HG02759 (cell line): ENCODE data around the gene LRRC40.

Source experiments
- ATAC-seq: cut with Tn5 transposase; IDR thresholded peaks from one replicate; pipeline ENCODE4 v1.9.1; 2021; ENCODE audit warnings: mild to moderate bottlenecking, moderate library complexity; ENCODE audit not compliant: unreplicated experiment

The LRRC40 gene

DNA sequence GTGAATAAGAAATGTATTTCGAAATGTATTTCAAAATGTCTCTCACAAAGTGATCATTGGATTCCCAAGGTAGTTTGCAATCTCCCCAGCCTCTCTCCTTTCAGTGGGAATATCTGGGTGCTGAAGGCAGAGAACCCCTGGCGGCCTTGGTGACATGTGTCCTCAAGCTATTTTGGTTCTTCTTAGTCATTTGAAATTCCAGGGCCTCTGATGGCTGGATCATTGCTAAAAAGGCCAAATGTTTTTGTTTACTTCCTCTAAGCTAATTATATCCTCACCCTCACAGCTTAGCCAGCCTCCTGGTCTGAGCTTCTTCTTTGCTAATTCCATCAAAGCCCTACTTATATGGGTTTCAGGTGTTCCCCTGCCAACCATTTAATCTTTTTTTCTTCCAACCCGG lies 71.2 kb downstream of the LRRC40 start:
- no peak for ATAC-seq

DNA sequence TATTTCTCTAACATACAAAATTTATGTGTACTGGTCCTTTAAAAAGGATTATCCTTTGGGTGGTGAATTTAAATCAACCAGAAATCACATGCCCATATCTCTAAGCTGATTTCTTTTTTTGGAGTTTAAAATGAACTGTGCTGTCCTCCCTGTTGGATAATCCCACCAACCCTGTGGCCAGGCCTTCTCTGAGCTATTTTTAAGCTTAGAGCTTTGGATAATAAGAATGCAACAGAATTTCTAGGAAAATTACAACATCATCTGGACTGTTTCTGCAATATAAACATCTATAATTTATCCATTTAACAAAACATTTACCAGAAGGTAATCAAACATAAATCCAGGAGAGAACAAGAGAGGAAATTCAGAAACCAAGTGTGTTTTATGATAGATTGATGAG lies 88.3 kb downstream of the LRRC40 start:
- ATAC-seq = no peak

DNA sequence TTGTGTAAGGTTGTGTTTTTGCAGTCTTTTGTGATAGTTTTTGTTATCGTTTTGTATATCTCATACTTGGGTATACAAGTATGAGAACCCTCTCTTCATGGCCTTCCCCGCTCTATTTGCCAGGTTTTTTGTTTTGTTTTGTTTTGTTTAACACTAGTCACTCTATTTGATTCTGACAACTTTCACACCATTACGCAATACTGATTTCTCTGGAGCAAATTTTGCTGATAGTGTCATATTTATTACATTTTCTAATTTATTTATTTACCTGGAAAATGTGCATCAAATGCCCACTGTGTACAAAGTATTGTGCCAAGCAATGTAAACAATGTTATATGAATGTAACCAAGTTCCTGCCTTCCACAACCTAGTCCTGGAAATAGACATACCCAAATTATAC lies 90.1 kb downstream of the LRRC40 start:
- no peak for ATAC-seq

DNA sequence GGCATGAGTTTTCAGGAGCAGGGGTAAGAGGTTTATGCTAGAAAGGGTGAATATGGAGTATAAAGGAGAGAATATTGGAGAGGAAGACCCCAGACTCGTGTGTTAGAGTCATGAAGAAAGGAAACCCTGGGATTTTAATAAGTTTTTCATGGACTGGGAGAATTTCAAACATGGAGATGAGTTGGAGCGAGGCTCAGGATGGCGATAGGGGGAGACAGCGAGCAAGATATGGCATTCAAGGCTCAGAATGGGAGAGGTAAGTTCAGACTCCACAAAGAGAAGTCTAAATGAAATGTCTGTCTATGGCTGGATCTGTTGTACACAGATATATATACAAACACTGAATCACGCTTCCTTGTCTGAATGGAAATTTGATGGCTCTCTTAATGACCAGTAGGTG lies 92.5 kb downstream of the LRRC40 start:
- ATAC-seq = no peak

DNA sequence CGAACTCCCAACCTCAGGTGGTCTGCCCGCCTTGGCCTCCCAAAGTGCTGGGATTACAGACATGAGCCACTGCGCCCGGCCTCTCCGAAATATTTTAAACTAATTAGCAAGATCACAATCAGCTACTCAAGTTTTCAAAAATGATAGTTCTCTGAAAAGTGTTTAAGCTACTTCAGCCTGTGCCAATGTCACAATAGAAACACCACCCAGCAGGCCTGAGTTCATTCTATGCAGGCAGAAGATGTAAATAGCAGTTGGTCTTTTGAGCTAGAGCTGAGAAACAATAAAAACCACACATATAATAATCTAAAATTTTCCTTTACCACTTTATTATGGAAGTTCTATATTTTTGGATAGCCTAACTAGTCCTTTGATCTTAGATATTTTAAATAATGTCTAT lies 96.1 kb downstream of the LRRC40 start:
- no peak for ATAC-seq

DNA sequence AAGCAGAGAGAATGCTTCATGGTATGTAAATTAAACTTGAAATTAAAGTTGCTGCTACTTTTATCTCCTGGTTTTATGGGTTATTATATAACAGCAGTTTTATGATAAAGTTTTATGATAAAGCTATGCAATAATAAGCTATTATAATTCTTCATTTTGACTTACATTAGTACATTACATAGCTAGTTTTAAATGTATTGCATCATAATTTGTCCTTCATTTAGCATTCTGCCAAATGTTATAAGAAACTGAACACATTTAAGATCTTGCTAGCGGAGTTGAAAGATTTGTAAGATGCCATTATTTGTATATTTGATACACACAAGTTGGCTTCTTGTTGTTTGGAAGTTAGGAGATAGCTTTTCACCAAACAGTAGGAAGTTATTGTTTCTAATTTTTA lies 101.6 kb downstream of the LRRC40 start:
- ATAC-seq = no peak

DNA sequence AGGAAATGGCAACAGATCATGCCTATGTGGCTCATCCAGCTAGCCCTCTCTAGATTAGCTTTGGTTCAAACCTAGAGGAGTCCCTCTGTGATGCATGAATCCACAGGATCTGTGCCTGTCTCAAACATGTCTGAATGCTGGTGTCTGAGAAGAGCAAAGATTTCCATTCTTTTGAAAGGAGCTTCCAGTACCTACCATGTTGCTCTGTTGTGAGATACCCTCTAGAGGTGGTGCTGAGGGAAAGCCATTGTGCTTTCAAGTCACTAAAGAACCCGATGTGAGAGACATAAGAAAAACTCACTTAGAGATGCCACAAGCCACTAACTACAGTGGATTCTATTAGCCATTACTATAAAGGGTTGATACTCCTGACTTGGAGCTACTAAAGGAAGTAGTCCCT lies 103.6 kb downstream of the LRRC40 start:
- no peak for ATAC-seq

DNA sequence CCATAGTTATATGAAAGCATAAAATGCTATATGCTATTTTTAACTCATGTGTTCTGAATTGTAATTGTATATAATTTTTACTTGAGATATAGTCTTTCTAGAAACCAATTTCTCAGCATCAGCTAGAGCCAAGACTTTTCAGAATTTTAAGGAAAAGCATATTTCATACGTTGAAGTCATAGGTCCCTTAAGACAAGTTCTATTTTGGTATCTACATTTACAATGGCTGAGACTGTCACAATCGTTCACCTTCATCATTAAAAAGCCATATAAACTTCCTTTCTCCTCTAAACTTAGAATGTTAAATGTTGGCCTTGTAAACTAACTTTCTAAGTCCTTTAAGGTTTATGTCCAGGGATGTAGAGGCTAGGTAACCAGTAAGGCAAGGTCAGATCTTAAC lies 104.1 kb downstream of the LRRC40 start:
- ATAC-seq = no peak
